Astrocyte (in vitro differentiated cells and primary cell): ENCODE data around the gene TMEM18.

ENCODE experiments used
- CTCF ChIP-seq: IDR thresholded peaks from 2 replicates; pipeline ENCODE4 v1.5.1; 2011; ENCODE audit warnings: low read depth, mild to moderate bottlenecking, inconsistent platforms, low read length, moderate library complexity; ENCODE audit not compliant: insufficient read depth
- EZH2 ChIP-seq: IDR thresholded peaks from 2 replicates; pipeline ENCODE4 v1.6.1; 2012; ENCODE audit warnings: mild to moderate bottlenecking, low read length, inconsistent platforms; ENCODE audit not compliant: insufficient read depth

GRCh38 chr2:647003-647560, 30.1 kb downstream of the TMEM18 start:
- TF ChIP-seq EZH2 (no peak), CTCF (no peak)
